Measurements from ENCODE around the gene ISOC1. TPM values are rescaled to one million over a fixed set of nuclear protein-coding genes. Genes with fewer than 3 reads are reported as not detected.
A peak's percentile ranks its signal among the peaks of the same experiment; 100 is the strongest.

Gene ISOC1
- total RNA-seq, 4 donors from 2014 or later = 31.2 to 149 (median 82.5) TPM

DNA sequence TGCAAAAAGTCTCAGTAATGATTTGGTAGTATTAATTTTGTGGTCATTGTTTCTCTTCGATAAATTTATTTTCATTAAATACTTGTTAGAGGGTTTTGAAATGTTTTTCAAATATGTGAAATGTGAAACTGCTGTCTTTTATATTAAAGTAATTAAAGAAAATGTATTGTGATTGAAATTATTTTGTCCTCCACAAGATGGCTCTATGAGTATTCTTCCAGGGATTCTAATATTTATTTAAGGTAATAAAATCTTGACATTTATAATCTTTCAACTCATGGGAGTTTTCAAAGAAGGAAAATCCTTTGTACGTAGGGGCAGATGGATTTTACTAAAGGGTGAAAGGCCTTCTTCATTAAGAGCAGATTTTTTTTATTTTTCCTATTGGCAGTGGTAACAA, 19.3 kb downstream of the ISOC1 start:
- Histone ChIP-seq H3K27me3 (no peaks in the 10 kb centered on the region), H3K4me1 (peaks cover 0 to 29% (median 7%) of the 10 kb centered on the region in 3 donors), H3K4me3 (no peak overlapping the region), H3K9me3 (no peaks in the 10 kb centered on the region), H3K36me3 (peaks cover 0 to 49% of the 10 kb centered on the region in 2 donors), H3K27ac (no peak overlapping the region)
- no peak for ATAC-seq
- TF ChIP-seq, protein P1, sequence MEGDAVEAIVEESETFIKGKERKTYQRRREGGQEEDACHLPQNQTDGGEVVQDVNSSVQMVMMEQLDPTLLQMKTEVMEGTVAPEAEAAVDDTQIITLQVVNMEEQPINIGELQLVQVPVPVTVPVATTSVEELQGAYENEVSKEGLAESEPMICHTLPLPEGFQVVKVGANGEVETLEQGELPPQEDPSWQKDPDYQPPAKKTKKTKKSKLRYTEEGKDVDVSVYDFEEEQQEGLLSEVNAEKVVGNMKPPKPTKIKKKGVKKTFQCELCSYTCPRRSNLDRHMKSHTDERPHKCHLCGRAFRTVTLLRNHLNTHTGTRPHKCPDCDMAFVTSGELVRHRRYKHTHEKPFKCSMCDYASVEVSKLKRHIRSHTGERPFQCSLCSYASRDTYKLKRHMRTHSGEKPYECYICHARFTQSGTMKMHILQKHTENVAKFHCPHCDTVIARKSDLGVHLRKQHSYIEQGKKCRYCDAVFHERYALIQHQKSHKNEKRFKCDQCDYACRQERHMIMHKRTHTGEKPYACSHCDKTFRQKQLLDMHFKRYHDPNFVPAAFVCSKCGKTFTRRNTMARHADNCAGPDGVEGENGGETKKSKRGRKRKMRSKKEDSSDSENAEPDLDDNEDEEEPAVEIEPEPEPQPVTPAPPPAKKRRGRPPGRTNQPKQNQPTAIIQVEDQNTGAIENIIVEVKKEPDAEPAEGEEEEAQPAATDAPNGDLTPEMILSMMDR (IDR thresholded peaks at IDR 0.05) = peak in 1 of 4 experiments; percentile 10
- no peak for TF ChIP-seq POLR2AphosphoS5 (IDR thresholded peaks at IDR 0.05)
- no peak for TF ChIP-seq EP300 (IDR thresholded peaks at IDR 0.05)
- TF ChIP-seq POLR2A (IDR thresholded peaks at IDR 0.05) = no peak
- WGBS, 2 donors (ENCODE audit: low coverage in 1 of 2) = 33 to 35% methylated on average over 2 of the region's 2 CpGs

DNA sequence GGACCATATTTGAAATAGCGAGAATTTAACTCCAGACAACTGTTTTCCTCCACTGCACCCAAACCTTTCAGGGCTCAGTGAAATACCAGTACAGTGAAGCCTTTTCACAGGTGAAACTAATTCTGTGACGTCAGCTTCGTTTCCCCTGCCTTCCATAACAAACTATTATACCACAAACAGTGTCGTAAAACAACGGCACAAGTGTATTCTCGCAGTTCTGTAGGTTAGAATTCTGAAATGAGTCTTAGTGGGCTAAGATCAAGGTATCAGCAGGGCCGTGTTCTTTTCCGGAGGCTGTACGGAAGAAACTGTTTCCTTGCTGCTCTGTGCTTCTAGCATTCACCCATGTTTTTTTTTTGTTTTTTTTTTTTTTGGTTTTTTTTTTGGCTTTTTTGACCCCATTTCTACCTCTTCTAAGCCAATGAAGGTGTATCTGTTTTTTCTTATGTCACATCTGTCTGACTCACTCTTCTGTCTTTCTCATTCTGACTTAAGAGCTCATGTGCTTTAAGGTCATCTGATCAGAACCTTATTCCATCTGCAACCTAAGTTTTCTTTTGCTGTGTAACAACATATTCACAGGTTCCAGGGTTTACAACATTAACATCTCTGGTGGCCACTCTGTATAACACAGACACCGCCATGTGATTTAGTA, 20.1 kb downstream of the ISOC1 start:
- TF ChIP-seq POLR2AphosphoS5 (IDR thresholded peaks at IDR 0.05) = no peak
- no peak for TF ChIP-seq POLR2A (IDR thresholded peaks at IDR 0.05)
- TF ChIP-seq, protein P1 (IDR thresholded peaks at IDR 0.05) = no peak
- TF ChIP-seq EP300 (IDR thresholded peaks at IDR 0.05) = no peak
- no peak overlapping the region for H3K4me3 ChIP-seq
- no peaks in the 10 kb centered on the region for H3K27me3 ChIP-seq
- no peaks in the 10 kb centered on the region for H3K9me3 ChIP-seq
- no peak overlapping the region for H3K27ac ChIP-seq
- H3K36me3 ChIP-seq = peaks cover 0 to 47% of the 10 kb centered on the region in 2 donors
- peaks cover 0 to 26% (median 7%) of the 10 kb centered on the region in 3 donors for H3K4me1 ChIP-seq
- ATAC-seq = no peak
- 85 to 93% methylated on average over 9 to 10 of the region's 10 CpGs for WGBS, 2 donors (ENCODE audit: low coverage in 1 of 2)

DNA sequence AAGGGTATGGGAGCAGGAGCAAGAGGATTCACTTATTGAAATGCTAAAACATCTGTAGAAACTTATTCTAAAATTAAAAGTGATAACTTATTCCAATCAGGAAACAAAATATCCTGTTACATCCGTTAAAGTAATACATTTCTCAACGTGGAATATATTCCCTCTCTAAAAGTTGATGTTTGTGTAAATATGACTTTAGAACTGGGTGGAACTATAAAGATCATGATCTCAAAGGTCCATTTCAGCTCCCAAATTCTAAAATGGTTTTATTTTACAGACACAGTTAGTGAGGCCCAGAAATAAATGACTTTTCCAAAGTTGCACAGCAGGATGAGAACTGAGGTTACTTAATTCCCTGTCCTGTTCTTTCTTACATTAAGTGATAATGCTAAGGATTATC, 21.1 kb downstream of the ISOC1 start:
- 38 to 66% methylated on average over 2 of the region's 2 CpGs for WGBS, 2 donors (ENCODE audit: low coverage in 1 of 2)

DNA sequence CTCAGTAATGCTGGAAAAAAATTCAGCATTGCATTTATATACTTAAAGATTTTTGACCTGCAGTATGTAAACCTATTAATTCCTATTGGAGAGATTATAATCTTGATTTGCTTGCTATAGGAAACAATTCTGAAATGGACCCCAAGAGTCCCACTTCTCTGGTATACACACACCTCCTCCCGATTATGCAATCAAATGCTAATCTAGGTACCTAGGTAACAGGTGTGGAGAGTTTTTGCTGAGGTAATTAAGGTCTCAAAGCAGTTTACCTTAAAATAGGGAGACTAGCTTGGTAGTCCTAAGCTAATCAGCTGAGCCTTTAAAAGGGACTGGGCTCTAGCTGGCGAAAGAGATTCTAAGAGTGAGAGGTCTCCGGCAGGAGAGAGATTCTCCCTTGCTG, 22.2 kb downstream of the ISOC1 start:
- Histone ChIP-seq H3K9me3 (no peaks in the 10 kb centered on the region), H3K27ac (no peak overlapping the region), H3K4me3 (no peak overlapping the region), H3K4me1 (peaks cover 0 to 7% (median 0%) of the 10 kb centered on the region in 3 donors), H3K27me3 (no peaks in the 10 kb centered on the region), H3K36me3 (peaks cover 0 to 31% of the 10 kb centered on the region in 2 donors)
- ATAC-seq = no peak
- 91 to 100% methylated on average over 1 to 2 of the region's 3 CpGs for WGBS, 2 donors (ENCODE audit: low coverage in 1 of 2)
- TF ChIP-seq, protein P1 (IDR thresholded peaks at IDR 0.05) = no peak
- TF ChIP-seq POLR2AphosphoS5 (IDR thresholded peaks at IDR 0.05) = no peak
- no peak for TF ChIP-seq POLR2A (IDR thresholded peaks at IDR 0.05)
- TF ChIP-seq EP300 (IDR thresholded peaks at IDR 0.05) = no peak

More for the DNA sequence above, 21.1 kb downstream of the ISOC1 start:
- no peak for TF ChIP-seq POLR2A (IDR thresholded peaks at IDR 0.05)
- TF ChIP-seq, protein P1 (IDR thresholded peaks at IDR 0.05) = no peak
- no peak for TF ChIP-seq EP300 (IDR thresholded peaks at IDR 0.05)
- no peak for TF ChIP-seq POLR2AphosphoS5 (IDR thresholded peaks at IDR 0.05)
- ATAC-seq = no peak
- H3K36me3 ChIP-seq = peaks cover 0 to 42% of the 10 kb centered on the region in 2 donors
- peaks cover 0 to 16% (median 2%) of the 10 kb centered on the region in 3 donors for H3K4me1 ChIP-seq
- H3K27ac ChIP-seq = no peak overlapping the region
- no peaks in the 10 kb centered on the region for H3K9me3 ChIP-seq
- no peaks in the 10 kb centered on the region for H3K27me3 ChIP-seq
- H3K4me3 ChIP-seq = no peak overlapping the region

DNA sequence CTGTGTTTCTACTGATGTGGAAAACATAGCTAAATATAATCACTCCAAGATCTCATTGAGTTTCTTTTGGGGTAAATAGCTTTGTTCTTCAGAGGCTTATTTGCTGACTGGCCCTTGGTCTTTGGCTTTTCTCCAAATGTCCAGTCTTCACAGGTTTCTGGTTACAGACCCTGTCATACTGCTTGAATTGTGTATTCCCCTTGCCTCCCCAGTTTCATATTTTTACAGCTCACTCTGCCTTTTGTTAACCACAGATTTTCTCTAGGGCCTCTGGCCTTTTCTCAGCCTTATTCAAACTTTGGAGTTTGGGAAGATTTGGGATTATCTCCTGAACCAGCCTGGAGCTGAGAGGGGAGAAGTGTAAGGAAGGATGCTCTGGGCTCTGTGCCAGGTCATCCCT, 23.9 kb downstream of the ISOC1 start:
- Histone ChIP-seq H3K27ac (no peak overlapping the region), H3K9me3 (no peaks in the 10 kb centered on the region), H3K4me3 (no peak overlapping the region), H3K36me3 (peaks cover 0 to 18% of the 10 kb centered on the region in 2 donors), H3K27me3 (no peaks in the 10 kb centered on the region), H3K4me1 (peaks cover 0 to 7% (median 0%) of the 10 kb centered on the region in 3 donors)
- TF ChIP-seq, protein P1 (IDR thresholded peaks at IDR 0.05) = no peak
- TF ChIP-seq POLR2AphosphoS5 (IDR thresholded peaks at IDR 0.05) (no peak), EP300 (IDR thresholded peaks at IDR 0.05) (no peak)
- no peak for ATAC-seq

Data from gastroesophageal sphincter (tissue), 4 donors.